IPS-NIHi11 (cell line): ENCODE measurements around the gene LDHD.
A peak's percentile ranks its signal among the peaks of the same experiment; 100 is the strongest.
"Not testable (repeated sequence)": the region's sequence is repeated elsewhere in the genome, so short reads cannot be mapped to it uniquely, and the experiment has no call there.

Experiments
- DNase-seq: peaks from one replicate; pipeline ENCODE4 v3.0.0; 2012; ENCODE audit warnings: mixed read lengths, low spot score

Gene LDHD

GRCh38 chr16:75116081-75116910 is at the start of gene LDHD:
Gene LDHD (minus strand): TSS chr16:75116780. CDS start chr16:75116720, 60 bp downstream.
- DNase-seq = peak; percentile 88

DNA sequence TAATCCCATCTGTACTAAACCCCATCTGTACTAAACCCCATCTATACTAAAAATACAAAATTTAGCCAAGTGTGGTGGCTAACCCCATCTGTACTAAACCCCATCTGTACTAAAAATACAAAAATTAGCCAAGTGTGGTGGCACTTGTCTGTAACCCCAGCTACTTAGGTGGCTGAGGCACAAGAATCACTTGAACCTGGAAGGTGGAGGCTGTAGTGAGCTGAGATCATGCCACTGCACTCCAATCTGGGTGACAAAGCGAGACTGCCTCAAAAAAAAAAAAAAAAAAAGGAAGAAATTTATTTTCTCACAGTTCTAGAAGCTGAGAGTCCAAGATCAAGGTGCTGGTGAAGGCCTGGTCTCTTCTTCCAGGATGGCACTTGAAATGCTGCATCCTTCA is 43.8 kb upstream of the LDHD start:
- no peak for DNase-seq

- no peak for DNase-seq
These were observed 36.1 kb upstream of the LDHD start for GRCh38 chr16:75152635-75153034.

DNA sequence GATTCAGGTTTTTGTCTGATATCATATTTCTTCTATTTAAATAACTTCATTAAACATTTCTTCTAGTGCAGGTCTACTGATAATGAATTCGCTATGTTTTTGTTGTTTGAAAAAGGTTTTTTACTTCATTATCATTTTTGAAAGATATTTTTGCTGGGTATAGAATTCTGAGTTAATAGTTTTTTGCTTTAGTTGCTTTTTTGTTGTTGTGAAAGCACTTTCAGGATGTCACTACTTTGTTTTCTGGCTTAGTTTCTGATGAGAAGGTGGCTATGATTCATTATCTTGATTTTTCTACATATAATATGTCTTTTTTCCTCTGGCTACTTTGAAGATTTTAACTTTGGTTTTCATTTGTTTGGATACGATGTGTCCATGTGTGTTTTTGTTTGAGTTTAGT is 35.2 kb upstream of the LDHD start:
- DNase-seq = no peak

GRCh38 chr16:75148311-75149195 is 32.0 kb upstream of the LDHD start, which contains the start of gene ZFP1:
Gene ZFP1 (plus strand): TSS chr16:75148524. CDS start chr16:75152952, 4,428 bp downstream.
- DNase-seq = peak; percentile 96

GRCh38 chr16:75147968-75148310 is 31.4 kb upstream of the LDHD start:
- DNase-seq = no peak

- no peak for DNase-seq
These were observed 27.4 kb upstream of the LDHD start for GRCh38 chr16:75143941-75144340.

- DNase-seq = no peak
These were observed 22.9 kb upstream of the LDHD start for GRCh38 chr16:75139498-75139897.

- DNase-seq = peak; percentile 46
These were observed 22.1 kb upstream of the LDHD start for GRCh38 chr16:75138636-75139035.

GRCh38 chr16:75138233-75138632 is 21.7 kb upstream of the LDHD start:
- no peak for DNase-seq

GRCh38 chr16:75131081-75131480 is 14.5 kb upstream of the LDHD start:
- DNase-seq = no peak

DNA sequence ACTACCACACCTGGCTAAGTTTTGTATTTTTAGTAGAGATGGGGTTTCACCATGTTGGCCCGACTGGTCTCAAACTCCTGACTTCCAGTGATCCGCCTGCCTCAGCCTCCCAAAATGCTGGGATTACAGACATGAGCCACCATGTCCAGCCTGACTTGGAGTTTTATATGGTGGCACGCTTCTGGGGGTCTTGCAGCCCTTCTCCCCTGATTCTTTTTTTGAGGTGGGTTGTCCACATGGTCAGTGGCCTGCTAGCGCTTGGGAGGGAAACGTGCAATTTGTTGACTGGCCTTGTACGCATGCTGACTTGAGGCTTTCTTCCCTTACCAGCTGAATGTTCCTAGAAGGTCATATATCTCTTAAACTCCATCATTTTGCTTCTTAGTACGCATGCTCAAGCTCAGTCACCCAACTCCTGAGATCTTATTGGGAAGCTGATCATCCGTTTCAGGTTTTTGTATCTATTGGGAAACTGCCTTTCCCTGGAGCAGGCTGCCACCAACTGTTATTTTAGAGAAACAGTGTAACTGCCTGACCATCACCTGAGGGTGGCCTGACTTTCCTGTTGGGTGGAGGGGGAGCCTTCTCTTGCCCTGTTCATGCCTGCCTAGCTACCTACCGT is 13.7 kb upstream of the LDHD start:
- peak; percentile 13 for DNase-seq

DNA sequence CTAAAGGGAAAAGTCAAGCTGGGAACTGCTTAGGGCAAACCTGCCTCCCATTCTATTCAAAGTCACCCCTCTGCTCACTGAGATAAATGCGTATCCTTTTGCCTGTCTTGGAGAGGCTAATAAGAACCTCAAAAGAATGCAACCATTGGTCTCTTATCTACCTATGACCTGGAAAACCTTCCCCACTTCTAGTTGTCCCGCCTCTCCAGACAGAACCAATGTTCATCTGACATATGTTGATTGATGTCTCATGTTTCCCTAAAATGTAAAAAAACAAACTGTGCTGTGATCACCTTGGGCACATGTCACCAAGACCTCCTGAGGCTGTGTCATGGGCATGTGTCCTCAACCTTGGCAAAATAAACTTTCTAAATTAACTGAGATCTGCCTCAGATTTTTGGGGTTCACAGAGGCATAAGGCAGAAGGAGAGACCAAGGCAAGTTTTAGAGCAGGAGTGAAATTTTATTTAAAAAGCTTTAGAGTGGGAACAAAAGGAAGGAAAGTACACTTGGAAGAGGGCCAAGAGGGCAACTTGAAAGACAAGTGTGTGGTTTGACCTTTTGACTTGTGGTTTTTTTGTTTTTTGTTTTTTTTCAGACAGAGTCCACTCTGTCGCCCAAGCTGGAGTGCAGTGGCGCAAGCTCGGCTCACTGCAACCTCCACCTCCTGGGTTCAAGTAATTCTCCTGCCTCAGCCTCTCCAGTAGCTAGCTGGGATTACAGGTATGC is 13.0 kb upstream of the LDHD start:
- DNase-seq = not testable (repeated sequence)

DNA sequence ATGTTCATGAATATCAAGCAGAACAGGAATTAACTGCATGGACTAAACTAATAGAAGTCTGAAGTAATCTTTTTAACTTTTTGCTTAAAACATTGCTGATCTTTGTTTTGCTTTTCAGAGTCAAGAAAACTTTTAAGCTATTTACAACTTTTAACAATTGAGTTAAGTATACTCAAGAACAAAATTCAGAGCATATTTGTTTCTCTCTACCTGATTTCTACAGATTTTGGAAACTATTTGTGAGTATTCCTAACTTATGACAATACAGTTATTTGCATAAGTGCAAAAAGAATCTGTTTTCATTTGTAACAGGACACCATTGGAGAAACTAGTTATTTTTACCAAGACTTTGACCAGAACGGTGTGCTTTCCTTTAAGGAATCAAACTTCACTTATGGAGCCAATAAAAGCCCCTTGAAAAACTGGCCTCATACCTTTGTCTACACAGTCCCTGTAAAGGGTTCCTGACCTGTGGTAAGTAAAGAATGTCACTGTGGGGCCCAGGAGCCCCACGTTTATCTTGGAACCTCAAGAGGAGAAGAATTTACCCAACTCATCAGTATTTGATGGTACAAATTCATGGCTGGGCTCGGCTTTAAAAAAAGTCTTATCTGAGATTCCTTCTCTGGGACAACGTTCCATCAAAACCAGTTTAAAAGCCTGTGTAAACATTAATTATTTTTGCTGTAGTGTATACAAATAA is 11.3 kb upstream of the LDHD start:
- DNase-seq = no peak

DNA sequence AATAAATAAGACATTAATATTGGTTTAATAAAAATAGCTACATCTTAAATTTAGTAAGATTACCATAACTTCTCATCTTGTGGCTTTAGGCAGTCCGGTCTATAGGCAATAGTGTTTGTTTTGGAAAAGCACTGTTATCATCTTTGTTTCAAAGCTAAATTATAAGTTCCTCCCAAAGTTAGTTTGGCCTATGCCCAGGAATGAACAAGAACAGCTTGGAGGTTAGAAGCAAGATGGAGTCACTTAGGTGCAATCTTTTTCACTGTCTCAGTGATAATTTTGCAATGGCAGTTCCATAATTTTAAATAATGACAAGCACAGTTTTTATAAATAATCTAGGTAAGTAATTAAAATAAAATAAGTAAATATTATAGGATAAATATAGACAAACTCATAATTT is 6.0 kb upstream of the LDHD start:
- DNase-seq = no peak

GRCh38 chr16:75121949-75122568 is 5.5 kb upstream of the LDHD start:
- DNase-seq = no peak

DNA sequence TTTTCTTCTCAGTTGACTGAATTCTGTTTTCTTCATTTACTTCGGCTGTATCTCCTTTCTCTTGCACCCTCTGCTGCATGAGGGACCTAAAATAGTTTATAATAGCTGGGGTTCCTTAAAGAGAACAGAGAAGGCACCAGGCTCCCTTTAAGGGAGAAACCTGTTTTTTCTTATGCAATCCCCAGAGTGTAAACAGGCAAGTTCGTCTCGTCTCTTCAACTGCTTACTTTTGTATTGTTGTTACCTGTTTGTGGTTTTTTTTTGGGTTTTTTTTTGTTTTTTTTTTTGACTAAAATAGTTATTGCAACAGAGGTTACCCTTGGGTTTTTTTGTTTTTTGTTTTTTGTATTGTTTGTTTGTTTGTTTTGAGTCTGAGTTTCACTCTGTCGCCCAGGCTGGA is 3.7 kb upstream of the LDHD start:
- no peak for DNase-seq

DNA sequence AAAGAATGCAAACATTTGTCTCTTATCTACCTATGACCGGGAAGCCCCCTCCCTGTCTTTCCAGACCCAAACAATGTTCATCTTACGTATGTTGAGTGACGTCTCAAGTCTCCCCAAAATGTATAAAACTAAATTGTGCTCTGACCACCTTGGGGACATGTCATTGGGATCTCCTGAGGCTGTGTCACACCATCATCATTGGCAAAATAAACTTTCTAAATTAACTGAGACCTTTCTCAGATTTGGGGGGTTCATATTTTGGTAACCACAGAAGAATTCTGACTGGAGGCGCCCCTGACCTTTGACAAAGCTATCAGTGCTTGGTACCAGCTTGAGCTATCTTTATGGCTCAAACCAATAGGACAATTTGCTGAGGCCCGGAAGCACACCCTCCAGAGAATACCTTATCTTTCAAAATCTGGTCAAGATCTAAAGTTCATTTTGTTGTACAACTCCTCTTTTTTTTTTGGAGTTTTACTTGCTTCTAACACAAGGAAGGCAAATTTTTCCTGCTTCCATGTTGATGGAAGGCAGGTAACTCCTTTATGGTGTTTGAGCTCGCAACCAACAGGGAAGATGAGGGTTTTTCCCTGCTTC is 2.5 kb upstream of the LDHD start:
- DNase-seq = no peak

DNA sequence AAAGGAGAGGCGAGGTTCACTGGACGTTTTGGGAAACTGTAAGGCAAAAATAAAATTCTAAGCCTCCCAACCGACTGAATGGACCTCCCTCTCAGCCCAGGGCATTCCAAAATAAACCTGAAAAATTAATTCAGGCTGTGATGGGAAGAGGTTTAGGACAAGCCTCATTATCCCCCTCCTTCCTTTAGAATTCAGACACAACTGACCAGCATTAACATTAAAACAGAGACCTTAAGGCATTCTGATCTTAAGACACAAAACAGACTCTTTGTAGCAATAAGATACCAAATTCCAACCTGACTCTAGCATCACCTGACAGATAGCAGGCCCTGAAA is 298 bp upstream of the LDHD start:
- DNase-seq = no peak

GRCh38 chr16:75114946-75115825 is 1.4 kb downstream of the LDHD start:
- no peak for DNase-seq
